PC-9 (cell line): Measurements from ENCODE around the gene ADD3. TPM values are rescaled to one million over a fixed set of nuclear protein-coding genes. Genes with fewer than 3 reads are reported as not detected.

Source experiments
- BruUV-seq: library from RNA; stranded (reverse); fragments of 400-500 nt; replicated peaks from 2 replicates; lab custom pipeline; 2021; lab: Mats Ljungman, UMichigan
- CTCF ChIA-PET: fragments of 300-600 bp; sonication (Branson Sonifier 250); formaldehyde crosslinking; loops from one replicate; lab custom pipeline; 2022; ENCODE audit warnings: antibody characterized with exemption; lab: Charles Lee
- POLR2A ChIA-PET: fragments of 300-600 bp; sonication (Branson Sonifier 250); formaldehyde crosslinking; loops from one replicate; lab custom pipeline; 2022; ENCODE audit warnings: antibody characterized with exemption; ENCODE audit not compliant: unreplicated experiment; lab: Charles Lee
- DNase-seq, 2 experiments: peaks; one replicate each; pipeline versions ENCODE4 v3.0.0 to v3.0.0-alpha.2; 2015 to 2022; ENCODE audit warnings: mixed read lengths in 1 of 2
- H2AFZ ChIP-seq: fragments of 200-600 bp; sonication (generic); 2 replicates; pipeline ENCODE4 v1.8.1; 2017; ENCODE audit warnings: antibody characterized with exemption
- H3F3A ChIP-seq: fragments of 200-600 bp; sonication (generic); 2 replicates; pipeline ENCODE4 v1.8.1; 2017; ENCODE audit warnings: antibody characterized with exemption, mild to moderate bottlenecking, low read depth; ENCODE audit not compliant: insufficient read depth
- H3K27ac ChIP-seq: fragments of 200-600 bp; sonication (generic); 2 replicates; pipeline ENCODE4 v1.6.1; 2016; ENCODE audit warnings: mixed run types
- H3K27me3 ChIP-seq: fragments of 200-600 bp; sonication (generic); 2 replicates; pipeline ENCODE4 v1.6.1; 2016; ENCODE audit warnings: low read depth, mixed run types; ENCODE audit not compliant: insufficient read depth
- H3K36me3 ChIP-seq: fragments of 200-600 bp; sonication (generic); 2 replicates; pipeline ENCODE4 v1.6.1; 2016; ENCODE audit warnings: low read depth, mixed run types
- H3K4me1 ChIP-seq: fragments of 200-600 bp; sonication (generic); replicated peaks from 2 replicates; pipeline ENCODE4 v1.6.1; 2016; ENCODE audit warnings: mixed run types; ENCODE audit not compliant: insufficient read depth
- H3K4me2 ChIP-seq: fragments of 200-600 bp; sonication (generic); 2 replicates; pipeline ENCODE4 v1.6.1; 2017; ENCODE audit warnings: mixed run types
- H3K4me3 ChIP-seq: fragments of 200-600 bp; sonication (generic); 2 replicates; pipeline ENCODE4 v1.6.1; 2016; ENCODE audit warnings: mixed run types
- H3K79me2 ChIP-seq: fragments of 200-600 bp; sonication (generic); 2 replicates; pipeline ENCODE4 v1.6.1; 2017; ENCODE audit warnings: low read depth, mixed run types
- H3K9me2 ChIP-seq: fragments of 200-600 bp; sonication (generic); 2 replicates; pipeline ENCODE4 v1.8.1; 2017; ENCODE audit warnings: mild to moderate bottlenecking; ENCODE audit not compliant: insufficient read depth
- H3K9me3 ChIP-seq: fragments of 200-600 bp; sonication (generic); 2 replicates; pipeline ENCODE4 v1.8.1; 2016; ENCODE audit warnings: low read depth; ENCODE audit not compliant: insufficient read depth
- H4K20me1 ChIP-seq: fragments of 200-600 bp; sonication (generic); 2 replicates; pipeline ENCODE4 v1.8.1; 2017; ENCODE audit not compliant: insufficient read depth
- CTCF ChIP-seq: fragments of 200-600 bp; sonication (generic); conservative IDR thresholded peaks from 2 replicates; pipeline ENCODE4 v1.6.1; 2017; ENCODE audit warnings: mixed run types, antibody characterized with exemption, mild to moderate bottlenecking, moderate library complexity
- EZH2 ChIP-seq: fragments of 200-600 bp; sonication (generic); IDR thresholded peaks from 2 replicates; pipeline ENCODE4 v1.8.0; 2017; ENCODE audit warnings: antibody characterized with exemption, low read depth
- intact Hi-C: fragments of 100-400 bp; cut with micrococcal nuclease; formaldehyde crosslinking; loops from one replicate; pipeline ENCODE4 v1.10.0; 2022; ENCODE audit not compliant: unreplicated experiment
- total RNA-seq: library from RNA; stranded (reverse); gene quantifications from 2 replicates; pipeline ENCODE4 v1.2.3, GENCODE V29; 2021

ADD3 gene
- total RNA-seq, 1 experiment from 2014 or later = 77.7 TPM

GRCh38 chr10:110181911-110182310 is 174.1 kb downstream of the ADD3 start:
- H3K27ac ChIP-seq = no peak overlapping the region
- H3K79me2 ChIP-seq = no peaks in the 10 kb centered on the region
- no TSS peak for BruUV-seq
- H3K36me3 ChIP-seq = no peaks in the 10 kb centered on the region
- no peaks in the 10 kb centered on the region for H3K27me3 ChIP-seq
- H3F3A ChIP-seq = no peaks in the 10 kb centered on the region
- H3K4me2 ChIP-seq = no peak overlapping the region
- intact Hi-C loops = no loop called here
- TF ChIP-seq EZH2 (no peak), CTCF (no peak)
- no peak for DNase-seq
- H3K9me2 ChIP-seq = no peaks in the 10 kb centered on the region
- H4K20me1 ChIP-seq = no peaks in the 10 kb centered on the region
- no peak overlapping the region for H2AFZ ChIP-seq
- no peaks in the 10 kb centered on the region for H3K9me3 ChIP-seq
- ChIA-PET POLR2A (no interaction called here), CTCF (no interaction called here)
- H3K4me1 ChIP-seq = no peaks in the 10 kb centered on the region
- H3K4me3 ChIP-seq = no peak overlapping the region

DNA sequence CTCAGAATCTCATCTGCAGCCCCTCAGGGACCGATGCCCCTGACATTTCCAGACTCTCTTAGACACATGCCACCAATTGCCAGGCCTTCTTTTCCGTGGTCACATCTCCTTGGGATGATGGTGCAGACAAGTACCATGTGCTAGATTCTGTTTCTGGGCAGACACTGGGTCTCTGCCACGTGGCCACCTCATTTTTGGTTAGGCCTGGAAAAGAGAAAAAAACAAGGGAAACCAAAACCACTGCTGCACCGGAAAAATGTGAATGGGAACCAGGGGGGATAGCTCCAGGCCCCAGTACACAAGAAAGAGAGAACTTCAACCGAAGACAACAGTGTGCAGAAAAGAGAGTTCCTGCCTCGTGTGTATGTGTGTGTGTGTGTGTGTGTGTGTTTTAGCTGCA is 176.6 kb downstream of the ADD3 start:
- H3K27ac ChIP-seq = no peak overlapping the region
- no peaks in the 10 kb centered on the region for H4K20me1 ChIP-seq
- peaks cover 10% of the 10 kb centered on the region; the same call in 1 of the 2 replicates for H3K4me1 ChIP-seq
- intact Hi-C loops = no loop called here
- TF ChIP-seq EZH2 = no peak
- TF ChIP-seq CTCF = no peak
- no TSS peak for BruUV-seq
- no peak overlapping the region for H2AFZ ChIP-seq
- CTCF ChIA-PET = no interaction called here
- H3K27me3 ChIP-seq = no peaks in the 10 kb centered on the region
- no peak overlapping the region for H3K4me3 ChIP-seq
- H3K36me3 ChIP-seq = no peaks in the 10 kb centered on the region
- H3K9me2 ChIP-seq = no peaks in the 10 kb centered on the region
- no peaks in the 10 kb centered on the region for H3F3A ChIP-seq
- DNase-seq = no peak
- no peaks in the 10 kb centered on the region for H3K79me2 ChIP-seq
- no peak overlapping the region for H3K4me2 ChIP-seq
- H3K9me3 ChIP-seq = no peaks in the 10 kb centered on the region
- POLR2A ChIA-PET = no interaction called here

Other genes with a start within 250 kb of the ADD3 start
- gene XPNPEP1, start 84.5 kb upstream of the ADD3 start, total RNA-seq = 24.6 and 29.8 TPM in 2 replicates
- 25.8 and 25.9 TPM in 2 replicates for gene MXI1, start 199.6 kb downstream of the ADD3 start, total RNA-seq